ENCODE results near the gene DHRS4L2.
"Not testable (repeated sequence)": the region's sequence is repeated elsewhere in the genome, so short reads cannot be mapped to it uniquely, and the experiment has no call there.

DHRS4L2 gene

DNA sequence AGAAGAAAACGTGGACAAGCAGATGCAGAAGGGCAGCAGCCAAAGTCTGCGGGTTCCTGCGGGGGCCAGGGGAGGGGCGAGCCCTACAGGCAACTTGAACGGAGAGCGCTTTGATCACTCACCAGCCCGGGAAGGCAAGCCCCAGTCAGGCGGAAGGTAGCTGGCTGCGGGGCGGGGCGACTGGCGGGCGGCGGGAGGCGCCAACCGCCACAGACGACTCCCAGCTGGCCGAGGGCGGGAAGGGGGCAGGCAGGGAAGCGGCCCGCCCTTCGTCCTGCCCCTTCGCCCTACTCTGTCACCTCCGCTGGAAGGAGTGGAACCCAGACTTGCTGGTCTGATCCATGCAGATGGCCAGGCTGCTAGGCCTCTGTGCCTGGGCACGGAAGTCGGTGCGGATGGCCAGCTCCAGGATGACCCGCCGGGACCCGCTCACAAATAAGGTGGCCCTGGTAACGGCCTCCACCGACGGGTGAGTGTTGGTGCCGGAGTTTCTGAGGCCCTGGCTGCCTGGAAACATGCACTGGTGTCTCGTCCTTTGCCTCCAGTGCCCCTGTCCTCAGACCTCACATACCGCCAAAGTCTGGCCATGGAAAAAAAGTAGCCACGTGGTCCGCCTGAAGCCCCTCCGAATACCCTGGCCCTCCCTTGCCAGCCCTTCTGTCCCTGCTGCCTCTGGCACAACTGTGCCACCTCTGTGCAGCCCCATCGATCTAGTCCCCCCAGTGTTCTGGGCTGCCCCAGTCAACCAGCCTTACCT is at the start of gene DHRS4L2:
Gene DHRS4L2, plus strand, starts transcription at position 323 of the 757 bp plus-strand sequence. Its CDS starts 19 bp downstream, at position 342.
- FAIRE-seq: not testable (repeated sequence)
- peak; percentile 48 for DNase-seq (ENCODE audit: low spot score)

DNA sequence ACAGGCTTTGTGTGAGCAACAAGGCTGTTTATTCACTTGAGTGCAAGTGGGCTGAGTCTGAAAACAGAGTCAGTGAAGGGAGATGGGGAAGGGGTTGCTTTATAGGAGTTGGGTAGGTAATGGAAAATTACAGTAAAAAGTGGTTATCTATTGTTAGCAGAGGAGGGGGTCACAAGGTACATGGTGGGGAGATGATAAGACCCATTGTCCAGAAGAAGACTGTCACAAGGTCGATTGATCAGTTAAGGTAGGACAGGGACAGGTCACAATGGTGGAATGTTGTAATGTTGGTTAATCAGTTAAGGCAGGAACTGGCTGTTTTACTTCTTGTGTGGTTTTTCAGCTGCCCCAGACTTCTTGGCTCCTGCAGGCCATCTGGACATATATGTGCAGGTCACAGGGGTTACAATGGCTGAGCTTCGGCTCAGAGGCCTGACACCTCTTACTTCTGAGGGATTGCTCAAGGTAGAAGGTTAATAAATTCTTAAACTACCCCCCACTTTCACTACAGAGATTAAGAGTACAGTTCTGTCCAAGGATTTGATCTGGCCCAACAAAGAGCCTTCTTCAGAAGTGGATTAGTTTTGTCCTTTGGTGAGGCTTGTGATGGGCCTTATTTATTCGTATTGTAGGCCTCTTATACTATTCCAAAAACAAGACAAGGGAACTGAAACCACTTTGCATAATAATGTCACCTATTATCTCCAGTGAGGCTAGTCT is 49.0 kb upstream of the DHRS4L2 start:
- FAIRE-seq: no peak
- DNase-seq (ENCODE audit: low spot score): no peak

DNA sequence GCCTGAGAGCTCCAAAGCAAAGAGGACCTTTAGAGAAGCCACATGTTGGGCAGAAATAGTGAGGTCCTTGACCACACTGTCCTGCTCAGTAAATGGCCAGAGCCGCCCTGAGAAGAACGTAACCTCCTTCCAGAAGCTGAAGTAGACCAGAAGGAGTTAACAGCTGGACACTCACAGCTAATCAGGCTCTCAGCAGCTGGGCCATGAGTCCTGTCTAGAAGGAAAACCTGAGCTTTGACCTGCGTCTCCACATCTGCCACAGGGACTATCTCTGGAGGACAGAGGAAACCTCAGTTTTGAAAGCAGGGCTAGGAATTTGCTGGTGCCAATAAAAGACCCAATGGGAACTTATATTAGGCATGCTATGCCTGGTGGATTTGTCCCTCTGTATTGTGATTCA is 47.5 kb upstream of the DHRS4L2 start:
- no peak for FAIRE-seq
- DNase-seq (ENCODE audit: low spot score): no peak

DNA sequence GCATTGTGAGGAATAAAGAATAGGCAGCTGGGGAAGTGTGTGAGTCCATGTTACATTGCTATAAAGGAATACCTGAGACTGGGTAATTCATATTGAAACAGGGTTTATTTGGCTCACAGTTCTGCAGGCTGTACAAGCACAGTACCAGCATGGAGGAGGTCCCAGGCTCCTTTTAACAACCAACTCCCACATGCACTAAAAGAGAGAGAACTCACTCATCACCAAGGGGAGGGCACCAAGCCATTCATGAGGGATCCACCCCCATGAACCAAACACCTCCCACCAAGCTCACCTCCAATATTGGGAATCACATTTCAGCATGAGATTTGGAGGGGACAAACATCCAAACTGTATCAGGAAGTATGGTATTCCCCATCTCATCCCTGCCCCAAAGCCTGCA is 47.1 kb upstream of the DHRS4L2 start:
- FAIRE-seq: no peak

DNA sequence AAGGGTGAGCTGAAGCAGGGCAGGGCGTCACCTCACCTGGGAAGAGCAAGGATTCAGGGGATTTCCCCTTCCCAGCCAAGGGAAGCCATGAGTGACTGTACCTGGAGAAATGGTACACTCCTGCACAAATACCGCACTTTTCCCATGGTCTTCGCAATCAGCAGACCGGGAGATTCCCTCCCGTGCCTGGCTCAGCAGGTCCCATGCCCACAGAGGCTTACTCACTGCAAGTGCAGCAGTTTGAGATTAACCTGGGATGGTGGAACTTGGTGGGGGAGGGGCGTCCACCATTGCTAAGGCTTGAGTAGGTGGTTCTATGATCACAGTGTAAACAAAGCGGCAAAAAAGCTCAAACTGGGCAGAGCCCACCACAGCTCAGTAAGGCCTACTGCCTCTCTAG is 46.1 kb upstream of the DHRS4L2 start:
- DNase-seq (ENCODE audit: low spot score): peak; percentile 18
- FAIRE-seq: no peak

More for the DNA sequence above, 47.1 kb upstream of the DHRS4L2 start:
- DNase-seq (ENCODE audit: low spot score): no peak

DNA sequence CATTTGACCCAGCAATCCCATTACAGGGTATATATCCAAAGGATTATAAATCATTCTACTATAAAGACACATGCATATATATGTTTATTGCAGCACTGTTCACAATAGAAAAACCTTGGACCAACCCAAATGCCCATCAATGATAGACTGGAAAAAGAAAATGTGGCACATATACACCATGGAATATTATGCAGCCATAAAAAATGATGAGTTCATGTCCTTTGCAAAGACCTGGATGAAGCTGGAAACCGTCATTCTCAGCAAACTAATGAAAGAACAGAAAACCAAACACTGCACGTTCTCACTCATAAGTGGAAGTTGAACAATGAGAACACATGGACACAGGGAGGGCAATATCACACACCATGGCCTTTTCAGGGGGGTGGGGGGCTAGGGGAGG is 39.7 kb upstream of the DHRS4L2 start:
- FAIRE-seq; DNase-seq (ENCODE audit: low spot score): not testable (repeated sequence)

DNA sequence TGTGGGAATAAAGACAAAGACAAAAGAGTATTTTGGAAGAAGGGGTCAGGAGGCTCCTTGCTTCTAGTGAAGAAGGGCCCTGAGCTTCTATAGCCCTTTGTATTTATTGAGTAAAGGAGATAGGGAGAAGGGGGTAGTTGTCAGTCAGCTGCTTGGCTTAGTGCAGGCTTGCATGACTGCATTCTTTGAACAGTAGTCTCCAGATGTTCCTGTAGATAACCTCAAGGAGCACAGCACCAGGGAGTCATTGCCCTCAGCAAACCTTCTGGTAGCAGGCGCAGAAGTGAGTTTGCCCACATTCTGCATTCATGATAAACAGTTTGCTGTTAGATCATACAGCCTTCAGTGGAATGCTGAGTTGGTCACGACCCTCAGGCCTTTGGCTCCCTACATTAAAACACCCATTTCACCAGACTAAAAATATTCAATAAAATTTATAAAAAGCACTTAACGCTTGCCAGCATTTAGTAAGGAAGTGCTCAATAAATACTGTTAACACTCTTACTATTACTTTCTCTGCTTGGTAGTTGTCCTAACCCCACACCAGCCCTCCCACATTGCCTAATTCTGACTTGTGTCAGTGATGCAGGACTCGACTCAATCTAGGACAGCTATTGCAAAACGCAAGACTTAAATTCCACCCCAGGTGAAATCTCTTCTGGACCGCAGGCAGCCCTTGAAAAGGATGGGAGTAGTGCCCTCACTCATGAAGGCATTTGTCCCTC is 38.2 kb upstream of the DHRS4L2 start:
- FAIRE-seq (no peak), DNase-seq (ENCODE audit: low spot score) (no peak)

DNA sequence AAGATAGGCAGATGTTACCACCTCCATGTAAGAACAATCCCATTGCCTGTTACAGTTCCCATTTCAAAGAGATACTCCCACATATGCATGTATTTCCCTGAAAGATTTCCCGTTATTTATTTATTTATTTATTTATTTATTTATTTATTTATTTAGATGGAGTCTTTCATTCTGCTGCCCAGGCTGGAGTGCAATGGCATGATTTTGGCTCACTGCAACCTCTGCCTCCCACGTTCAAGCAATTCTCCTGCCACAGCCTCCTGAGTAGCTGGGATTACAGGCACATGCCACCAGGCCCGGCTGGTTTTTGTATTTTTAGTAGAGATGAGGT is 37.6 kb upstream of the DHRS4L2 start:
- FAIRE-seq; DNase-seq (ENCODE audit: low spot score): not testable (repeated sequence)

DNA sequence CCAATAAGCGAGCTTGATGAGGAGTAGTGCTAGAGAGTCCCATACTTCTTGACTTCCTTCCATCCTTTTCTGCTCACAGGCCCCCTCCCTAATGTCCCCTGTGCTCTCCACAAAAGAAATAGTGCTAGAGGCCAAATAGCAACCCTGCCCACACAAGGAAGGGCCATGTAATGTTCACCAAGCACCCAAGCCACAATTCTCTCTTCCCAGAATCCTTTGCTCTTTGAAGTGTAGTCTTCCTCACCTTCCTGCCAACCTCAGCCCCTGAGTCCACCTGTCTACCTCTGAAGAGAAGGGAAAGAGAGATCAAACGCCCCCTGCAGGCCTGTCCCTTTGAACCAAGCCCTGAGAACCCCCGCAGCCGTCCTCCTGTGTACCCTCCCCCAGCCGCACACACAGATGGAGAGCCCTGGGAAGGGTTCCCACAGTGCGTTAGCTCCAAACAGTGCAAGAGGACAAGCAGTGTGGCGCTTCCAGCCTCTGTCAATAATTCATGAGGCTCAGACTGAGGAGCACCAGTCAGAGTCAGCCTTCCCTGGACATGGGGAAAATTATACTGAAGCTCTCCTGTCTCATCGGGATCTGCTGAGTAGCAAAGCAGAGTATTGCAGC is 37.0 kb upstream of the DHRS4L2 start:
- no peak for DNase-seq (ENCODE audit: low spot score)
- FAIRE-seq: no peak

DNA sequence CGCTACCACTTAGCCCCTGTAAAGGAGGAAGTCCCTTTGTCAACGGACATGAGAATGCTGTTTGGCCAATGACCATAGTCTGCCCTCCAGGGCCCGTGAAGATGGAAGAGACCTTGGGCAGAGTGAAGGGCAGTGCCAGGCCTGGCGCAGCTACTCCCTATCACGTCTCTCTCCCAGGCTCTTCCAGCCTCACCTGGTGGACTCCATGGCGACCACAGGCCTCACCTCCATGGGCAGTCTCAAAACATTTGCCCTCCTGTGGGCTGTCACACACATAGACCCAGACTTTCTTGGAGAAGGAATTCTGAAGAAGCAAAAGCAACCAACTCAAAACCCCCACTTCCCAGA is 35.6 kb upstream of the DHRS4L2 start:
- not testable (repeated sequence) for DNase-seq (ENCODE audit: low spot score); FAIRE-seq

DNA sequence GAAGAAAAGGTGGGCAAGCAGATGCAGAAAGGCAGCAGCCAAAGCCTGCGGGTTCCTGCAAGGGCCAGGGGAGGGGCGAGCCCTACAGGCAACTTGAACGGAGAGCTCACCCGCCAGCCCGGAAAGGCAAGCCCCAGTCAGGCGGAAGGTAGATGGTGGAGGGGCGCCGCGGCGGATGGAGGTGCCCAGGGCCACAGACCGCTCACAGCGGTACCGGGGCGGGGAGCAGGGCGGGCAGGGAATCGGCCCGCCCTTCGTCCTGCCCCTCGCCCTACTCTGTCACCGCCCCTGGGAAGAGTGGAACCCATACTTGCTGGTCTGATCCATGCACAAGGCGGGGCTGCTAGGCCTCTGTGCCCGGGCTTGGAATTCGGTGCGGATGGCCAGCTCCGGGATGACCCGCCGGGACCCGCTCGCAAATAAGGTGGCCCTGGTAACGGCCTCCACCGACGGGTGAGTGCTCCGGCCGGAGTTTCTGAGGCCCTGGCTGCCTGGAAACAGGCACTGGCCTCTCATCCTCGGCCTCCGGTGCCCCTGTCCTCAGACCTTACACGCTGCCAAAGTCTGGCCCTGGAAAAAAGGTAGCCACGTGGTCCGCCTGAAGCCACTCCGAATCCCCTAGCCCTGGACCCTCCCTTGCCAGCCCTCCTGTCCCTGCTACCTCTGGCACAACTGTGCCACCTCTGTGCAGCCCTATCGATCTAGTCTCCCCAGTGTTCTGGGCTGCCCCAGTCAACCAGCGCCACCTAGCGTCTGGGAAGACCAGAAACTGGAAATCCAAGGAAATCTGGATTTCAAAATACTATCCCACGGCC is 35.1 kb upstream of the DHRS4L2 start, which contains the start of gene DHRS4:
Gene DHRS4, plus strand, starts transcription at position 307 of the 815 bp plus-strand sequence. Its CDS starts 19 bp downstream, at position 326.
- DNase-seq (ENCODE audit: low spot score) (peak; percentile 56), FAIRE-seq (no peak)

DNA sequence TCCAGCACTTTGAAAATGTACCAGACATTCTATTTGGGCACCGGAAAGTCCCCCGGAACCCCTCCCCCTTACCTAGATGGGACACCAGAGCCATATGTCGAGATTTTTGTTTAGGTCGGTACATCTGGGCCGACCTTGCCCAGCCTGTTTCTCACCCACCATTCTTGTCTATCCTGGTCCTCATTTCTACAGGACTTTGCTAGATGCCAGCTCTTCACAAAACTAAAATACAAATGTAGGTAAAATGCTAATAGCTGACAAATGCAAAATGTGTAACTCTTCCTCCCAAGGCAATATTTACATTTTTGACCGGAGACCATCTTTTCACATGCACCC is 34.5 kb upstream of the DHRS4L2 start:
- FAIRE-seq; DNase-seq (ENCODE audit: low spot score): not testable (repeated sequence)

DNA sequence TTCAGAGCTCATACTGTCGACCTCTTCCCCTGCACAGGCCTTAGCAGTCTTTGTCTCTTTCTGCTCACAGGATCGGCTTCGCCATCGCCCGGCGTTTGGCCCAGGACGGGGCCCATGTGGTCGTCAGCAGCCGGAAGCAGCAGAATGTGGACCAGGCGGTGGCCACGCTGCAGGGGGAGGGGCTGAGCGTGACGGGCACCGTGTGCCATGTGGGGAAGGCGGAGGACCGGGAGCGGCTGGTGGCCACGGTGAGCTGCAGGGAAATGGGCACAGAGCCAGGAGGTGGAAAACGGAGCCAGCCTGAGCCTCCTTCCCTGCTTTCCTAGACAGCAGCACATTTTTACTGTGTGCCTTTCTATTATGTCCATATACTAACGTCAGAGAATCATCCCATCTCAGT is 33.8 kb upstream of the DHRS4L2 start:
- FAIRE-seq; DNase-seq (ENCODE audit: low spot score): not testable (repeated sequence)

DNA sequence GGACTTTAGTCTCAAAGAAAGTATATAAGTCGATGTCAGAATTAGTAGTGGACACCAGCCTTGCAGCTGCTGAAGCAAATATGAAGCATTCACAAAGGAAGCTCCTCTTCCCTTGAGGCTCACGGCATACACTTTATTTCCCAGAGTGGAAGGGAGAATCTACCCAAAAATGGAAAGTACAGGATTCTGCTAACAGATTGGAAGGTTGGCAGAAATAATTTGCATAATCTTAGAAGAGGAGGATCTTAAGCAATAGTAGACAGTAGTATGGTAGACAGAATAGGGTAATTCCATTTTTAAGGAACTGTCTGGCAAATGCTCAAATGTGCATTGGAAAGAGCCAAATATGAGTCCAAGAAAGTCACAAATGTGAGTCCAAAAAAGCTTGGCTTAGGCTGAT is 32.9 kb upstream of the DHRS4L2 start:
- not testable (repeated sequence) for FAIRE-seq; DNase-seq (ENCODE audit: low spot score)

DNA sequence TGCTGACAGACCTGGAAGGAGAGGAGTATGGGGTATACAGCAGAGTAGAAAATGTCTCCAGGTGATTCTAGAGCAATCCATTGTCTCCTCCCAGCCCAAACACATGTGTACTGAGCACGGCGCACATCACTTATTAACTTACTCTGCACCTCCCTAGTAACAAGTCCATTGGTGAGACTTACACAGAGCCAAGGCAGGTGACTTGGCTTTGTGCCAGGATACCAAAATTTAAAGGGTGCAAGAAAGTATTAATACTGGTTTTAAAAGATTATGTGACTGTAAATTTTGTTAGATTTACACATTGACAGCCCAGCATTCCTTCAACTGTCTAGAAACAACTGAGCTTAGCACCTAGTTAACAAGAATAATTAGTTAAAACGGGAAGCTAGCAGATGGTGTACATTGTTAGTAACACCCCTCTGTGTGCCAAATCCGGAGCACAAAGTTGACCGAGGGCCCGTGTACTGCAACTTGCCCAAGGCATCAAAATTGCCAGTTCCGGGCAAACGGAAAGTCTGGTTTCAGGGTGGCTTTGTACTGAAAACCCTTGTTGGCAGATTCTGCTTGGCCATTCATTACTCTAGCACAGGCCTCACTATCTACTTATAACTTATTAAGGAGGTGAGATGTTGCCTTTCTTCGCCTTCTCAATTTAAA is 30.7 kb upstream of the DHRS4L2 start:
- not testable (repeated sequence) for DNase-seq (ENCODE audit: low spot score); FAIRE-seq

DNA sequence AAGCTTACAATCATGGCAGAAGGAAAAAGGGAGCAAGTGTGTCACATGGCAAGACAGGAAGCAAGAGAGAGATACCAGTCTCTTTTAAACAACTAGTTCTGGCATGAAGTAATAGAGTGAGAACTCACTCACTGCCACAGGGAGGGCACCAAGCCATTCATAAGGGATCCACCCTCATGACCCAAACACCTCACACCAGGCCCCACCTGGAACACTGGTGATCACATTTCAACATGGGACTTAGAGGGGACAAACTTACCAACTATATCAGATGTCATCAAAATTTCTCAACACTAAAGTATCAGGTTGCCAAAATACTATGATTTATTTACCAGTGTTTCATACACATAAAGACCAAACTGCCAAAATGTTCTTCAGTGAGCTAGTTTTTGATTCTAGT is 27.8 kb upstream of the DHRS4L2 start:
- not testable (repeated sequence) for FAIRE-seq; DNase-seq (ENCODE audit: low spot score)

DNA sequence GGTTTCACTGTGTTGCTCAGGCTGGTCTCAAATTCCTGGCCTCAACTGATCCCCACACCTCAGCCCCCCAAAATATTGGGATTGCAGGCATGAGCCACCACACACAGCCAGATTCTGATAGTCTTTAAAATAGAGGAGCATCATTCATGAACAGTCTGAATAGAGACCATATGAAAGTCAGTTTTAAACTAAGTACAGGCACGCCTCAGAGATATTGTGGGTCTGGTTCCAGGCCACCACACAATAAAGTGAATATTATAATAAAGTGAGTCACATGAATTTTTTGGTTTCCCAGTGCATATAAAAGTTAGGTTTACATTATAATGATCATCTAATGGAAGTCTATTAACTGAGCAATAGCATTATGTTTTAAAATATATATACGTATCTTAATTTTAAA is 27.0 kb upstream of the DHRS4L2 start:
- not testable (repeated sequence) for DNase-seq (ENCODE audit: low spot score); FAIRE-seq

DNA sequence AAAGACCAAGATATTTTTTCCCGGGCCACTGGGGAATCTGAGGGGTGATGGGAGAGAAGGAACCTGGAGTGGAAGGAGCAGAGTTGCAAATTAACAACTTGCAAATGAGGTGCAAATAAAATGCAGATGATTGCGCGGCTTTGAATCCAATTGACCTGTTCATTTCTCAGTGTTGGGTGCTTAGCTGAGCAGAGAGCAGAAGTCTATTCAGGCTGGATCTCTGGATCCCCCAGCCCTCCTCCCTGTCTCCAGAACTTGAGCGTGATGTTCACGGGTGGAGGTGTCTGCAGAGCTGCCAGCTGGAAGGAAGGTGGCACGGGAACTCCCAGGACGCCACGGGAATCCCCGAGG is 19.6 kb upstream of the DHRS4L2 start:
- FAIRE-seq; DNase-seq (ENCODE audit: low spot score): not testable (repeated sequence)

DNA sequence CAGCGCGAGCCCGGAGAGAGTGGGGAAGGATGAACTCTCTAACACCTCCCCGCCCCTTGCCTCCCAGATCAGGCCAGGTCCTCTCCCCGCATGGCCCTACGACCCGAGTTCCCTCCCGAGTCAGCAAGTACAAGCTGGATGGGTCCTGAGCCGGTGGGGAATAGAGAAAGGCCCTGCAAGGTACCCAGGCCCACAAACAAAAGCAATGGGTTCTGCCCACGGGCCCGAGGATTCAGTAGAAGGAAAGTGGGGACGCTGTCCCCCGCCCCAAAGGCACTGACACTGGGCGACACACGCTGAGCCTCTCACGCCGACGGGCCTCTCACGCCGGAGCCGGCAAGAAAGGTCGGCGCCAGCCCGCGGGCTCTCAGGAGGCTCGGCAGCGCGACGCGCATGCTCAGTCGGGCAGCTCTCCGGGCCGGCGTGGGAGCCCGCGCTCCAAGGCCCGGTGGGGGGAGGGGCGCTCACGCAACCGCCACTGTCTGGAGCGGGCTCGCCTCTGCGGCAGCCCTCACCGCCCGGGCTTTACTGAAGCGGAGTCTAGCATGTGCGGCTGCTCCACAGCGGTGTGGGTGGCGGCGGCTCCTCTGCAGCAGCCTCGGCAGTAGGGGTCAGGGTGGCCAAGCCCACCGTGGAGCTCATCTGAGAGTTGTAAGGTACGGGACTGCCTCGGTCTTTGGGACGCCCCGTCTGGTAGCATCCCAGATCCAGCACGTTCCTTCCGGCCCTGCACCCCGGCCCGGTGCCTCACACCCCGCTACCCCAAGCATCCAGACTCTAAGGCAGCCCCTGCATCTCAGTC is 19.0 kb upstream of the DHRS4L2 start:
- not testable (repeated sequence) for DNase-seq (ENCODE audit: low spot score); FAIRE-seq

Data from RCC 7860 (cell line).